PC-9 (cell line): ENCODE measurements around the gene POLA1.

Experiments
- EZH2 ChIP-seq: fragments of 200-600 bp; sonication (generic); IDR thresholded peaks from 2 replicates; pipeline ENCODE4 v1.8.0; 2017; ENCODE audit warnings: antibody characterized with exemption, low read depth
- TF ChIP-seq, protein P1 (sequence below): fragments of 200-600 bp; sonication (generic); conservative IDR thresholded peaks from 2 replicates; pipeline ENCODE4 v1.6.1; 2017; ENCODE audit warnings: mixed run types, antibody characterized with exemption, mild to moderate bottlenecking, moderate library complexity

DNA sequence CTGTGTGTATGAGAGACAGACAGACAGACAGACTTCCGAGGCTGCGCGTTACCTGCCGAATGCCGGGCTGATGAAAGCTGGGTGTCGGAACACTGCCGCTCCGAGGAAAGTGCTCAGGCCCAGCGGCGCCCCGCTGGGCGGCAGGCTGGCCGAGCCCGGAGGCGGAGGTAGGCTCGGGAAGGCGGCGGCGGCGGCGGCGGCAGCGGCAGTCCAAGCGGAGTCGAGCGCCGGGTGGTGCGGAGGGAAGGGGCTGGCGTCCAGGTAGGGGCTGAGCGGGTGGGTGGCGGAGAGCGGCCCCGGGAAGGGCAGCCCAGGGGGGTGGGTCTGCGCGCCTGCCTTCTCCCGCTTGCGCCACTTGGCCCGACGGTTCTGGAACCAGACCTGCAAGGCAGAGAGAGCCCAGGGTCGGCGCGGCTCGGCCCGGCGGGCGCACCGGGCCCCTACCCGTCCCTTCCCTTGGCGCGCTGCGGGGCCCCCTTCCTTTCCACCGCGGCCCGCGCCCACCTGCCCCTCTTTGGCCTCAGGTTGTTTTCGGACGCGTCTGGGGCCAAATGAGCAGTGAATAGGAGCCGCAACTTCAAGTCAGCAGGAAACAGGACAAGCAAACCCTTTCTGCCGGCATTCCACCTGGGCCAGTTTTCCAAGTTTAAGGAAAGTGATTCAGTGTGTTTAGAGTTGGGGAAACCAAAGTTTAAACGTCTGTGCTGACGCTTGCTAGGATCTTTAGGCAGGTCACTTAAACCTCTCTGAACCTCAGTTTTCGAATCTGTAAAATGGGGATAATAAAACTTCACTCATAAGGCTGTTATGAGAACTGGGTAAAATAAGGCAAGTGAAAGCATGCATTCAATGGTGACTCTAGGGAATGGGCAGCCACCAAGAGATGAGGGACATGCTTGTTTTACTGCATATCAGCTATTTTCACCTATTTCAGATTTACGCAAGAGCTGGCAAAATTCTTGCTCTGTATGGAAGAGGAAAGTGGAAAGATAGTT, 313.6 kb downstream of the POLA1 start:
- TF ChIP-seq, protein P1, sequence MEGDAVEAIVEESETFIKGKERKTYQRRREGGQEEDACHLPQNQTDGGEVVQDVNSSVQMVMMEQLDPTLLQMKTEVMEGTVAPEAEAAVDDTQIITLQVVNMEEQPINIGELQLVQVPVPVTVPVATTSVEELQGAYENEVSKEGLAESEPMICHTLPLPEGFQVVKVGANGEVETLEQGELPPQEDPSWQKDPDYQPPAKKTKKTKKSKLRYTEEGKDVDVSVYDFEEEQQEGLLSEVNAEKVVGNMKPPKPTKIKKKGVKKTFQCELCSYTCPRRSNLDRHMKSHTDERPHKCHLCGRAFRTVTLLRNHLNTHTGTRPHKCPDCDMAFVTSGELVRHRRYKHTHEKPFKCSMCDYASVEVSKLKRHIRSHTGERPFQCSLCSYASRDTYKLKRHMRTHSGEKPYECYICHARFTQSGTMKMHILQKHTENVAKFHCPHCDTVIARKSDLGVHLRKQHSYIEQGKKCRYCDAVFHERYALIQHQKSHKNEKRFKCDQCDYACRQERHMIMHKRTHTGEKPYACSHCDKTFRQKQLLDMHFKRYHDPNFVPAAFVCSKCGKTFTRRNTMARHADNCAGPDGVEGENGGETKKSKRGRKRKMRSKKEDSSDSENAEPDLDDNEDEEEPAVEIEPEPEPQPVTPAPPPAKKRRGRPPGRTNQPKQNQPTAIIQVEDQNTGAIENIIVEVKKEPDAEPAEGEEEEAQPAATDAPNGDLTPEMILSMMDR, result no peak
- no peak for TF ChIP-seq EZH2
